Smooth muscle cell of the brain vasculature (primary cell): Measurements from ENCODE around the gene FCRL6.

ENCODE experiments used
- DNase-seq: peaks from one replicate; pipeline ENCODE4 v3.0.0-alpha.2; 2012; ENCODE audit warnings: low read depth, low spot score

The FCRL6 gene

DNA sequence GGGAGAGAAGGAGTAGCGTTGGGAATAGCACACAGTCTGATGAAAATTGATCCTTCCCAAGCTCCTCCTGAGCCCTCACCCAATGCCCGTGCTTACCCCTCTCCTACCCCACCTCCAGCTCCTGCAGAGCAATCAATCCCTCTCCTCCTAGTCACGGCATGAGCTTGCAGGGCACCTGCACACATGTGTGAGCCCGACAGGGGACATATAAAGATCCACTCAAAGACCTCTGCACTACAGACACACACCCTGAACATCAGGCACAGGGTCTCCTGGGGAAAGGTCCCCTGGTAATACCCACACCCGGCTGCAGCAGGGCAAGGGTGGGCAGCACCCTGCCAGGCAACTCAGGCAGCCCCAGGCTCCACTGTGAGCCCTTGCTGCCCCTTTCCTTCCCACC, 59.9 kb downstream of the FCRL6 start:
- no peak for DNase-seq

DNA sequence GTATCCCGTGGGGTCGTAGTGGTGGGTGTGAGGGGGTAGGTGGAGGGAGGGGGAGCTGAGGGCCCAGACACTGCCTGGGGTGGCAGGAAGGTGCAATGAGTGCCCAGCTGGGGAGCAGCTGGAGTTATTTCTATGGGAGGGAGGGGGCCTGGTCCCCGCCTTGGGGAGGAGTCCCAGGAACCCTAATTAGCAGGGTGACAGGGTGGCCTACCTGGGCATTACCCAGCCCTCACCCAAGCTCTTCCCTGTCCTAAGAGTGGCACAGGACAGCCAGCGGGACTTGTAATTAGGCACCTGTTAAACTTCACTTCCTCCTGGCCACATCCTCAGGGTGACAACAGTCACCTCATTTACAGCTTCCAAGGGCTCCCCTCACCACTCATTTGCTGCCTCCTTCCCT, 60.4 kb downstream of the FCRL6 start, which contains the start of gene VSIG8:
TSS of gene VSIG8 (minus strand) at position 101 of the 400 bp plus-strand sequence. CDS start 136 bp downstream, outside the sequence.
- DNase-seq = no peak

DNA sequence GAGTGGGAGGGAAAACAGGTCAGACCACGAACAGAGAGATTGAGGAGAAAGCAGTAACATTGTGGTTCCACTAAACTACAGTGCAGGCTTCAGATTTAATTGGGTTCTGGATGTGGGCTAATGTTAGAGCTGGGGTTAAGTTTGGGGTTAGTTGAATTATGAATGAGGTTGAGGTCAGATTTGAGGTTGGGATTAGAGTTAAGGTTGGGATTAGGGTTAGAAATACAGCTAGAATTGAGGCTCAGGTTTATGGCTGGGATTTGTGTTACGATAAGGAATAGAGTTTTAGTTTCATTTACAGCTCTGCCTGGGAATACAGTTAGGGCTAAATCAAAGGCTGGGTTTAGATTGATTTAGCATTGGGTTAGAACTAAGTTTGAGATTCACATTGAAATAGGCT, 62.1 kb downstream of the FCRL6 start:
- DNase-seq = no peak
